Activated gamma-delta T cell treated with anti-CD3 and anti-CD28 coated beads, Interleukin-2, amount 50 U/mL, for 16 hours (primary cell): ENCODE data around the gene TFE3.
"Not testable (repeated sequence)": the region's sequence is repeated elsewhere in the genome, so short reads cannot be mapped to it uniquely, and the experiment has no call there.

ENCODE experiments used
- DNase-seq: peaks from one replicate; pipeline ENCODE4 v3.0.0-alpha.2; 2020; ENCODE audit warnings: low read depth

Gene TFE3

GRCh38 chrX:49000636-49001035, 42.5 kb downstream of the TFE3 start:
- no peak for DNase-seq

GRCh38 chrX:48999030-48999429, 44.1 kb downstream of the TFE3 start:
- DNase-seq, result no peak

- no peak for DNase-seq
Observed at GRCh38 chrX:48998391-48998790, 44.8 kb downstream of the TFE3 start.

- no peak for DNase-seq
Observed at GRCh38 chrX:48997865-48998264, 45.3 kb downstream of the TFE3 start.

GRCh38 chrX:48997455-48997854, 45.7 kb downstream of the TFE3 start:
- DNase-seq, result no peak

GRCh38 chrX:48996969-48997368, 46.2 kb downstream of the TFE3 start:
- no peak for DNase-seq

GRCh38 chrX:48992341-48992740, 50.8 kb downstream of the TFE3 start:
- no peak for DNase-seq

- no peak for DNase-seq
Observed at GRCh38 chrX:48989483-48989882, 53.7 kb downstream of the TFE3 start.

- no peak for DNase-seq
Observed at GRCh38 chrX:48983896-48984295, 59.3 kb downstream of the TFE3 start.

- no peak for DNase-seq
Observed at GRCh38 chrX:48983081-48983480, 60.1 kb downstream of the TFE3 start.

- no peak for DNase-seq
Observed at GRCh38 chrX:48981178-48981577, 62.0 kb downstream of the TFE3 start.

- DNase-seq, result not testable (repeated sequence)
Observed at GRCh38 chrX:48980341-48980740, 62.8 kb downstream of the TFE3 start.
